DOHH2 (cell line): Measurements from ENCODE around the gene AFAP1.

ENCODE experiments used
- EZH2phosphoT487 ChIP-seq: fragments of 200-600 bp; sonication (generic); IDR thresholded peaks from 2 replicates; pipeline ENCODE4 v1.6.1; 2017; ENCODE audit warnings: borderline replicate concordance, mild to moderate bottlenecking, antibody characterized with exemption, low read length, moderate library complexity, mixed read lengths
- TF ChIP-seq, protein P1 (sequence below): fragments of 200-600 bp; sonication (generic); IDR thresholded peaks from one replicate; pipeline ENCODE4 v1.5.1; 2014; ENCODE audit warnings: antibody characterized with exemption, mild to moderate bottlenecking, low read depth, low read length; ENCODE audit not compliant: poor library complexity, severe bottlenecking

DNA sequence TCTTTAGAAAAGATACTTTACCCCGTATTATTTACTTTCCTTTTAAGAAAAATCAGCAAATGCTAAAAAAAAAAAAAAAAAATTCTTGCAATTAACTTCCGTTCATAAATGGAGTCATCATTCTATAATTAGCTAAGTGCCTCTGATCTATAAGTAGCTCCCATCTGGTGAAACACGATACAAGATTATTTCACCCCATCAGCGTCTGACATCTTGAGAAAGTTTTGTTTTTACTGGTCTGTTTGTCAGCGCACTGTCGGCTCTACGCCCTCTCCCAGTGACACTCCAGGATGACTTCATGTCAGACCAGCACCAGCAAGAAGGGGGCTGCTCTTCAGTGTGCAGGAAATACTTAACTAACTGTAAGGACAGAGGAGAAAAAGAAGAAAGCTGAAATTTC lies 108.3 kb downstream of the AFAP1 start:
- TF ChIP-seq, protein P1, sequence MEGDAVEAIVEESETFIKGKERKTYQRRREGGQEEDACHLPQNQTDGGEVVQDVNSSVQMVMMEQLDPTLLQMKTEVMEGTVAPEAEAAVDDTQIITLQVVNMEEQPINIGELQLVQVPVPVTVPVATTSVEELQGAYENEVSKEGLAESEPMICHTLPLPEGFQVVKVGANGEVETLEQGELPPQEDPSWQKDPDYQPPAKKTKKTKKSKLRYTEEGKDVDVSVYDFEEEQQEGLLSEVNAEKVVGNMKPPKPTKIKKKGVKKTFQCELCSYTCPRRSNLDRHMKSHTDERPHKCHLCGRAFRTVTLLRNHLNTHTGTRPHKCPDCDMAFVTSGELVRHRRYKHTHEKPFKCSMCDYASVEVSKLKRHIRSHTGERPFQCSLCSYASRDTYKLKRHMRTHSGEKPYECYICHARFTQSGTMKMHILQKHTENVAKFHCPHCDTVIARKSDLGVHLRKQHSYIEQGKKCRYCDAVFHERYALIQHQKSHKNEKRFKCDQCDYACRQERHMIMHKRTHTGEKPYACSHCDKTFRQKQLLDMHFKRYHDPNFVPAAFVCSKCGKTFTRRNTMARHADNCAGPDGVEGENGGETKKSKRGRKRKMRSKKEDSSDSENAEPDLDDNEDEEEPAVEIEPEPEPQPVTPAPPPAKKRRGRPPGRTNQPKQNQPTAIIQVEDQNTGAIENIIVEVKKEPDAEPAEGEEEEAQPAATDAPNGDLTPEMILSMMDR, result no peak
- no peak for TF ChIP-seq EZH2phosphoT487
